ENCODE data around the gene ADAT3.
"Not testable (repeated sequence)": the region's sequence is repeated elsewhere in the genome, so short reads cannot be mapped to it uniquely, and the experiment has no call there.

The ADAT3 gene

DNA sequence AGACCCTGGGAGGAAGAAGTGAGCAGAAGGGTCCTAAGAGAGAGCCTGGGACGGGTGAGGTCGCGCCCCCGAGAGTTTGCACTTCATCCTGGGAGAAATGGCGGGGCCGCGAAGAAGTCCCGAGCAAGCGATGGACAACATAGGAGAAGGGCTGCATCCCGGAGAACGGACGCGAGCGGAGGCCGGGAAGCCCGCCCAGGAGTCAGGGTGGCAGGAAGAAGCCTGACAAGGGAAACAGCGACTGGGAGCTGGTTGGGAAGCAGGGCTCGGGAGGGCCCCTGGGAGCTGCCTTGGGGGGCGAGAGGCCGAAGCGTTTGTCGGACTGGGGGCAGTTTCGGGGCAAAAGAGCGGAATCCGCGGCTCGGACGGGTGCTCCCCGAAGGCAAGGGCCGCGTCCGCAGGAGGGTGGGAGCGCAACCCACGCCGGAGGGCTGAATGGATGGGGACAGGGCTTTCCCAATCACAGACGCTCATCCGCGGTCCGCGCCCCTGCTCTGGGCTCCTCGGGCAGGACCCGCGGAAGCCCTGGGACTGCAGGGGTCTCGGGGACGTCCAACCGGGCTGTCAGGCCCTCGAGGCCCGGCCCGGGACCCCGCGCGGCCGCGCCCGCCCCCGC, 20.4 kb upstream of the ADAT3 start (continued):
- TF ChIP-seq ZBTB26 (tag by site-specific recombination; optimal IDR thresholded peaks at IDR 0.05), result peak; percentile 74
- no peak for TF ChIP-seq ZNF426 (tag by site-specific recombination; IDR thresholded peaks at IDR 0.05)
- TF ChIP-seq, protein P1, sequence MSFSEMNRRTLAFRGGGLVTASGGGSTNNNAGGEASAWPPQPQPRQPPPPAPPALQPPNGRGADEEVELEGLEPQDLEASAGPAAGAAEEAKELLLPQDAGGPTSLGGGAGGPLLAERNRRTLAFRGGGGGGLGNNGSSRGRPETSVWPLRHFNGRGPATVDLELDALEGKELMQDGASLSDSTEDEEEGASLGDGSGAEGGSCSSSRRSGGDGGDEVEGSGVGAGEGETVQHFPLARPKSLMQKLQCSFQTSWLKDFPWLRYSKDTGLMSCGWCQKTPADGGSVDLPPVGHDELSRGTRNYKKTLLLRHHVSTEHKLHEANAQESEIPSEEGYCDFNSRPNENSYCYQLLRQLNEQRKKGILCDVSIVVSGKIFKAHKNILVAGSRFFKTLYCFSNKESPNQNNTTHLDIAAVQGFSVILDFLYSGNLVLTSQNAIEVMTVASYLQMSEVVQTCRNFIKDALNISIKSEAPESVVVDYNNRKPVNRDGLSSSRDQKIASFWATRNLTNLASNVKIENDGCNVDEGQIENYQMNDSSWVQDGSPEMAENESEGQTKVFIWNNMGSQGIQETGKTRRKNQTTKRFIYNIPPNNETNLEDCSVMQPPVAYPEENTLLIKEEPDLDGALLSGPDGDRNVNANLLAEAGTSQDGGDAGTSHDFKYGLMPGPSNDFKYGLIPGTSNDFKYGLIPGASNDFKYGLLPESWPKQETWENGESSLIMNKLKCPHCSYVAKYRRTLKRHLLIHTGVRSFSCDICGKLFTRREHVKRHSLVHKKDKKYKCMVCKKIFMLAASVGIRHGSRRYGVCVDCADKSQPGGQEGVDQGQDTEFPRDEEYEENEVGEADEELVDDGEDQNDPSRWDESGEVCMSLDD (tag by site-specific recombination; IDR thresholded peaks at IDR 0.05), result peak; percentile 54; the same call in 1 of the 2 replicates
- peak; percentile 71 for TF ChIP-seq GLIS2 (tag by site-specific recombination; IDR thresholded peaks at IDR 0.05)
- TF ChIP-seq, protein P2, sequence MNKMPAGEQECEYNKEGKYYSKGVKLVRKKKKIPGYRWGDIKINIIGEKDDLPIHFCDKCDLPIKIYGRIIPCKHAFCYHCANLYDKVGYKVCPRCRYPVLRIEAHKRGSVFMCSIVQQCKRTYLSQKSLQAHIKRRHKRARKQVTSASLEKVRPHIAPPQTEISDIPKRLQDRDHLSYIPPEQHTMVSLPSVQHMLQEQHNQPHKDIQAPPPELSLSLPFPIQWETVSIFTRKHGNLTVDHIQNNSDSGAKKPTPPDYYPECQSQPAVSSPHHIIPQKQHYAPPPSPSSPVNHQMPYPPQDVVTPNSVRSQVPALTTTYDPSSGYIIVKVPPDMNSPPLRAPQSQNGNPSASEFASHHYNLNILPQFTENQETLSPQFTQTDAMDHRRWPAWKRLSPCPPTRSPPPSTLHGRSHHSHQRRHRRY (tag by site-specific recombination; IDR thresholded peaks at IDR 0.05), result no peak
- TF ChIP-seq ZNF223 (tag by site-specific recombination; IDR thresholded peaks at IDR 0.05), result no peak
- peak; percentile 38; the same call in 1 of the 2 replicates for TF ChIP-seq ZXDB (tag by site-specific recombination; IDR thresholded peaks at IDR 0.05)
- peak; percentile 70 for TF ChIP-seq ZNF335 (tag by site-specific recombination; conservative IDR thresholded peaks at IDR 0.05)
- TF ChIP-seq ZBTB20 (tag by site-specific recombination; IDR thresholded peaks at IDR 0.05), result peak; percentile 79

- ChIA-PET CTCF (interaction anchor here (1.2 kb wide), 1 partner anchor 21 kb away, joined by 4 read pairs; no protein-coding TSS in a partner anchor), POLR2A (interaction anchor here (0.6 to 2.7 kb wide), 7 partner anchors 10 to 26 kb away, joined by 3 to 22 read pairs (median 3); no protein-coding TSS in a partner anchor)
- not testable (repeated sequence) for H3K9me3 ChIP-seq (ENCODE audit: control insufficient read depth, insufficient read depth, low read depth, low read length)
- peaks cover 0 to 11% of the 10 kb centered on the region in 2 experiments; a peak in 1 of 3 replicates for H3K36me3 ChIP-seq (ENCODE audit: control insufficient read depth in 2 of 2, insufficient read depth in 1 of 2, low read length in 2 of 2)
- H3K4me1 ChIP-seq (ENCODE audit: control insufficient read depth, insufficient read depth, low read length), result peaks cover 17% of the 10 kb centered on the region
- H3K27ac ChIP-seq (ENCODE audit: extremely low read depth, low read depth, low read length), result peak within 1 kb of the TSS; percentile 78
- H3K4me3 ChIP-seq (ENCODE audit: low read depth, low read length), result peak within 1 kb of the TSS; percentile 65
- TF ChIP-seq GLIS1 (tag by site-specific recombination; IDR thresholded peaks at IDR 0.05) (peak; percentile 62; the same call in 1 of the 2 replicates), KLF8 (tag by site-specific recombination; IDR thresholded peaks at IDR 0.05) (peak; percentile 30; the same call in 1 of the 2 replicates), EGR2 (tag by site-specific recombination; IDR thresholded peaks at IDR 0.05; ENCODE audit: low read depth) (0 out of 2 replicates have a peak, but pooled peaks have one; percentile 2), ZNF629 (tag by site-specific recombination; IDR thresholded peaks at IDR 0.05) (peak; percentile 71), SP3 (tag by site-specific recombination; IDR thresholded peaks at IDR 0.05) (peak; percentile 87), ZNF398 (tag by site-specific recombination; IDR thresholded peaks at IDR 0.05) (peak; percentile 37; the same call in 1 of the 2 replicates), KLF9 (tag by site-specific recombination; IDR thresholded peaks at IDR 0.05; ENCODE audit: low read depth) (peak; percentile 86), SP2 (tag by site-specific recombination; IDR thresholded peaks at IDR 0.05) (peak; percentile 91), ZBTB26 (tag by site-specific recombination; optimal IDR thresholded peaks at IDR 0.05) (peak; percentile 52), ZEB2 (tag by site-specific recombination; IDR thresholded peaks at IDR 0.05) (0 out of 2 replicates have a peak, but pooled peaks have one; percentile 16), KLF1 (tag by site-specific recombination; IDR thresholded peaks at IDR 0.05) (peak; percentile 53; the same call in 1 of the 2 replicates)
- TF ChIP-seq, protein P3, sequence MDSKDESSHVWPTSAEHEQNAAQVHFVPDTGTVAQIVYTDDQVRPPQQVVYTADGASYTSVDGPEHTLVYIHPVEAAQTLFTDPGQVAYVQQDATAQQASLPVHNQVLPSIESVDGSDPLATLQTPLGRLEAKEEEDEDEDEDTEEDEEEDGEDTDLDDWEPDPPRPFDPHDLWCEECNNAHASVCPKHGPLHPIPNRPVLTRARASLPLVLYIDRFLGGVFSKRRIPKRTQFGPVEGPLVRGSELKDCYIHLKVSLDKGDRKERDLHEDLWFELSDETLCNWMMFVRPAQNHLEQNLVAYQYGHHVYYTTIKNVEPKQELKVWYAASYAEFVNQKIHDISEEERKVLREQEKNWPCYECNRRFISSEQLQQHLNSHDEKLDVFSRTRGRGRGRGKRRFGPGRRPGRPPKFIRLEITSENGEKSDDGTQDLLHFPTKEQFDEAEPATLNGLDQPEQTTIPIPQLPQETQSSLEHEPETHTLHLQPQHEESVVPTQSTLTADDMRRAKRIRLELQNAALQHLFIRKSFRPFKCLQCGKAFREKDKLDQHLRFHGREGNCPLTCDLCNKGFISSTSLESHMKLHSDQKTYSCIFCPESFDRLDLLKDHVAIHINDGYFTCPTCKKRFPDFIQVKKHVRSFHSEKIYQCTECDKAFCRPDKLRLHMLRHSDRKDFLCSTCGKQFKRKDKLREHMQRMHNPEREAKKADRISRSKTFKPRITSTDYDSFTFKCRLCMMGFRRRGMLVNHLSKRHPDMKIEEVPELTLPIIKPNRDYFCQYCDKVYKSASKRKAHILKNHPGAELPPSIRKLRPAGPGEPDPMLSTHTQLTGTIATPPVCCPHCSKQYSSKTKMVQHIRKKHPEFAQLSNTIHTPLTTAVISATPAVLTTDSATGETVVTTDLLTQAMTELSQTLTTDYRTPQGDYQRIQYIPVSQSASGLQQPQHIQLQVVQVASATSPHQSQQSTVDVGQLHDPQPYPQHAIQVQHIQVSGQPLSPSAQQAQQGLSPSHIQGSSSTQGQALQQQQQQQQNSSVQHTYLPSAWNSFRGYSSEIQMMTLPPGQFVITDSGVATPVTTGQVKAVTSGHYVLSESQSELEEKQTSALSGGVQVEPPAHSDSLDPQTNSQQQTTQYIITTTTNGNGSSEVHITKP (tag by site-specific recombination; IDR thresholded peaks at IDR 0.05), result peak; percentile 88
Measured at GRCh38 chr19:1885398-1886119, 19.6 kb upstream of the ADAT3 start, which contains the start of gene ABHD17A. Gene ABHD17A (minus strand): TSS chr19:1885496. CDS start chr19:1881566, 3,930 bp downstream.
